ENCODE results near the gene HIP1. TPM values are rescaled to one million over a fixed set of nuclear protein-coding genes. Genes with fewer than 3 reads are reported as not detected.

HIP1 gene
- total and polyA plus RNA-seq, 2 of the 13 experiments (the other 11 are each of a cell fraction or from before 2014, with no cell fraction given): 4.5 to 6.2 TPM

DNA sequence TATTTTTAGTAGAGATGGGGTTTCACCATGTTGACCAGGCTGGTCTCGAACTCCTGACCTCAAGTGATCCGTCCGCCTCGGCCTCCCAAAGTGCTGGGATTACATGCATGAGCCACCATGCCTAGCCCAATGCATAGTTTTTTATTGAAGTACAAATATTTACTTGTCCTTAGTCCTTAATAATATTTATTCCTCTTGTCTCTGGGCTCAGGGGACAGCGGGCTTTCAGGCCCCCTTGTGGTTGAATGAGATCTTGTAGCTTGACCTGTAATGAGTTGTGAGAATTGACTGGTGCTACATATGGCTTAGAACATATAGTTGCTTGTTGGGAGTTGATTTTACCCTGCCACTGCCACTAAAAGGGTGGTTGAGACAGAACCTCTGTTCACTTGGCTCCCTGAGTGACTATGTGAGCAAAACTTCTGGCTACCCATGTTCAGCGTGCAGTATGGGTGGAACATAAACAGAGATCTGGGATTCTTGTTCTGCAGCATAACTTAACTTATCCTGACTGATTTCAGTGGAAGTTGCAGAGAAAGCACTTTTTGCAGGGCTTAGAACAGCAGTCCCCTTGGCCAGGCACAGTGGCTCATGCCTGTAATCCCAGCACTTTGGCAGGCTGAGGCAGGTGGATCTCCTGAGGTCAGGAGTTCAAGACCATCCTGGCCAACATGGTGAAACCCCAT is 18.4 kb upstream of the HIP1 start (continued):
- no peak for TF ChIP-seq ZC3H13 (CRISPR knock-in tag; IDR thresholded peaks at IDR 0.05)
- 0 out of 2 replicates have a peak, but pooled peaks have one; percentile 28 for TF ChIP-seq ZNF792 (CRISPR knock-in tag; IDR thresholded peaks at IDR 0.05)
- no peak for TF ChIP-seq PCBP1 (IDR thresholded peaks at IDR 0.05; ENCODE audit: borderline replicate concordance, low read depth, low read length)
- no peak for TF ChIP-seq ZNF343 (CRISPR knock-in tag; IDR thresholded peaks at IDR 0.05)
- TF ChIP-seq ZNF841 (CRISPR knock-in tag; IDR thresholded peaks at IDR 0.05; ENCODE audit: borderline replicate concordance): no peak
- no peak for TF ChIP-seq ZNF713 (CRISPR knock-in tag; IDR thresholded peaks at IDR 0.05)
- TF ChIP-seq, protein P1, sequence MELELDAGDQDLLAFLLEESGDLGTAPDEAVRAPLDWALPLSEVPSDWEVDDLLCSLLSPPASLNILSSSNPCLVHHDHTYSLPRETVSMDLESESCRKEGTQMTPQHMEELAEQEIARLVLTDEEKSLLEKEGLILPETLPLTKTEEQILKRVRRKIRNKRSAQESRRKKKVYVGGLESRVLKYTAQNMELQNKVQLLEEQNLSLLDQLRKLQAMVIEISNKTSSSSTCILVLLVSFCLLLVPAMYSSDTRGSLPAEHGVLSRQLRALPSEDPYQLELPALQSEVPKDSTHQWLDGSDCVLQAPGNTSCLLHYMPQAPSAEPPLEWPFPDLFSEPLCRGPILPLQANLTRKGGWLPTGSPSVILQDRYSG (CRISPR knock-in tag; IDR thresholded peaks at IDR 0.05): no peak
- TF ChIP-seq NR2C2 (CRISPR knock-in tag; IDR thresholded peaks at IDR 0.05; ENCODE audit: borderline replicate concordance): 0 out of 2 replicates have a peak, but pooled peaks have one; percentile 26
- TF ChIP-seq, protein P2, sequence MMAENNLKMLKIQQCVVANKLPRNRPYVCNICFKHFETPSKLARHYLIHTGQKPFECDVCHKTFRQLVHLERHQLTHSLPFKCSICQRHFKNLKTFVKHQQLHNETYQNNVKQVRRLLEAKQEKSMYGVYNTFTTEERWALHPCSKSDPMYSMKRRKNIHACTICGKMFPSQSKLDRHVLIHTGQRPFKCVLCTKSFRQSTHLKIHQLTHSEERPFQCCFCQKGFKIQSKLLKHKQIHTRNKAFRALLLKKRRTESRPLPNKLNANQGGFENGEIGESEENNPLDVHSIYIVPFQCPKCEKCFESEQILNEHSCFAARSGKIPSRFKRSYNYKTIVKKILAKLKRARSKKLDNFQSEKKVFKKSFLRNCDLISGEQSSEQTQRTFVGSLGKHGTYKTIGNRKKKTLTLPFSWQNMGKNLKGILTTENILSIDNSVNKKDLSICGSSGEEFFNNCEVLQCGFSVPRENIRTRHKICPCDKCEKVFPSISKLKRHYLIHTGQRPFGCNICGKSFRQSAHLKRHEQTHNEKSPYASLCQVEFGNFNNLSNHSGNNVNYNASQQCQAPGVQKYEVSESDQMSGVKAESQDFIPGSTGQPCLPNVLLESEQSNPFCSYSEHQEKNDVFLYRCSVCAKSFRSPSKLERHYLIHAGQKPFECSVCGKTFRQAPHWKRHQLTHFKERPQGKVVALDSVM (CRISPR knock-in tag; IDR thresholded peaks at IDR 0.05): peak; percentile 69
- TF ChIP-seq MEIS1 (CRISPR knock-in tag; IDR thresholded peaks at IDR 0.05; ENCODE audit: borderline replicate concordance): no peak
- TF ChIP-seq SIX4 (CRISPR knock-in tag; IDR thresholded peaks at IDR 0.05): no peak
- TF ChIP-seq, protein P3, sequence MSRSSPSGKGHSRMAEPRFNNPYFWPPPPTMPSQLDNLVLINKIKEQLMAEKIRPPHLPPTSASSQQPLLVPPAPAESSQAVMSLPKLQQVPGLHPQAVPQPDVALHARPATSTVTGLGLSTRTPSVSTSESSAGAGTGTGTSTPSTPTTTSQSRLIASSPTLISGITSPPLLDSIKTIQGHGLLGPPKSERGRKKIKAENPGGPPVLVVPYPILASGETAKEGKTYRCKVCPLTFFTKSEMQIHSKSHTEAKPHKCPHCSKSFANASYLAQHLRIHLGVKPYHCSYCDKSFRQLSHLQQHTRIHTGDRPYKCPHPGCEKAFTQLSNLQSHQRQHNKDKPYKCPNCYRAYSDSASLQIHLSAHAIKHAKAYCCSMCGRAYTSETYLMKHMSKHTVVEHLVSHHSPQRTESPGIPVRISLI (CRISPR knock-in tag; IDR thresholded peaks at IDR 0.05; ENCODE audit: borderline replicate concordance): peak; percentile 75; the same call in 1 of the 2 replicates
- TF ChIP-seq ZSCAN20 (CRISPR knock-in tag; IDR thresholded peaks at IDR 0.05; ENCODE audit: borderline replicate concordance): no peak
- TF ChIP-seq, protein P4, sequence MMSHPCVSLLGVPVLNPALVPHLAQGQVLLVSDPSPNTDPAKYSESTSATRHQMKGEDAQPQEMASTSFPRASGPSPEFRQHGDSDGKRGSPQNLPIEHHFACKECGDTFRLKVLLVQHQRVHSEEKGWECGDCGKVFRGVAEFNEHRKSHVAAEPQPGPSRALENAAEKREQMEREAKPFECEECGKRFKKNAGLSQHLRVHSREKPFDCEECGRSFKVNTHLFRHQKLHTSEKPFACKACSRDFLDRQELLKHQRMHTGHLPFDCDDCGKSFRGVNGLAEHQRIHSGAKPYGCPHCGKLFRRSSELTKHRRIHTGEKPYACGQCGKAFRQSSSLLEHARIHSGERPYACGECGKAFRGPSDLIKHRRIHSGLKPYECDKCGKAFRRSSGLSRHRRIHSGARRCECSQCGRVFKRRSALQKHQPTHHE (CRISPR knock-in tag; IDR thresholded peaks at IDR 0.05; ENCODE audit: borderline replicate concordance): no peak
- TF ChIP-seq HMGA1 (CRISPR knock-in tag; conservative IDR thresholded peaks at IDR 0.05): no peak
- TF ChIP-seq HIVEP1 (CRISPR knock-in tag; IDR thresholded peaks at IDR 0.05): no peak
- TF ChIP-seq ZFAT (CRISPR knock-in tag; conservative IDR thresholded peaks at IDR 0.05): no peak
- TF ChIP-seq ZFX (CRISPR knock-in tag; IDR thresholded peaks at IDR 0.05; ENCODE audit: low read depth): no peak
- TF ChIP-seq KAT8 (CRISPR knock-in tag; IDR thresholded peaks at IDR 0.05): peak; percentile 31; the same call in 1 of the 2 replicates
- TF ChIP-seq HNRNPLL (IDR thresholded peaks at IDR 0.05; ENCODE audit: low read depth, low read length, poor library complexity, severe bottlenecking): no peak
- TF ChIP-seq ZNF431 (CRISPR knock-in tag; IDR thresholded peaks at IDR 0.05; ENCODE audit: borderline replicate concordance, low read depth): no peak
- peak; percentile 82 for TF ChIP-seq SMC3 (IDR thresholded peaks at IDR 0.05; ENCODE audit: low read length)
- no peak for TF ChIP-seq ZNF3 (CRISPR knock-in tag; IDR thresholded peaks at IDR 0.05)
- no peak for TF ChIP-seq ZNF264 (CRISPR knock-in tag; IDR thresholded peaks at IDR 0.05)

All from HepG2 (cell line).